Activated naive CD4-positive, alpha-beta T cell treated with anti-CD3 and anti-CD28 coated beads, Interleukin-2, amount 10 ng/mL, durations not matched to agents 7 days and 5 days (primary cell): Measurements from ENCODE around the gene WDR90.

Experiments used
- CTCF ChIA-PET: fragments of 350-600 bp; sonication (Branson Sonifier 250); formaldehyde crosslinking; loops from one replicate; lab custom pipeline; 2021; ENCODE audit warnings: antibody characterized with exemption; lab: Charles Lee
- DNase-seq: peaks from one replicate; pipeline ENCODE4 v3.0.0-alpha.2; 2020
- H3K27ac Mint-ChIP-seq: one replicate; pipeline ENCODE4 v1.8.0; 2021; ENCODE audit warnings: mild to moderate bottlenecking, moderate library complexity, mixed read lengths
- H3K27me3 Mint-ChIP-seq: one replicate; pipeline ENCODE4 v1.8.0; 2021; ENCODE audit warnings: mild to moderate bottlenecking, mixed read lengths
- H3K36me3 Mint-ChIP-seq: one replicate; pipeline ENCODE4 v1.8.0; 2021; ENCODE audit warnings: mixed read lengths
- H3K4me1 Mint-ChIP-seq: one replicate; pipeline ENCODE4 v1.8.0; 2021; ENCODE audit warnings: mixed read lengths
- H3K4me3 Mint-ChIP-seq: one replicate; pipeline ENCODE4 v1.8.0; 2021; ENCODE audit warnings: mild to moderate bottlenecking, moderate library complexity, mixed read lengths
- H3K9me3 Mint-ChIP-seq: one replicate; pipeline ENCODE4 v1.8.0; 2021; ENCODE audit warnings: mixed read lengths

WDR90 gene

DNA sequence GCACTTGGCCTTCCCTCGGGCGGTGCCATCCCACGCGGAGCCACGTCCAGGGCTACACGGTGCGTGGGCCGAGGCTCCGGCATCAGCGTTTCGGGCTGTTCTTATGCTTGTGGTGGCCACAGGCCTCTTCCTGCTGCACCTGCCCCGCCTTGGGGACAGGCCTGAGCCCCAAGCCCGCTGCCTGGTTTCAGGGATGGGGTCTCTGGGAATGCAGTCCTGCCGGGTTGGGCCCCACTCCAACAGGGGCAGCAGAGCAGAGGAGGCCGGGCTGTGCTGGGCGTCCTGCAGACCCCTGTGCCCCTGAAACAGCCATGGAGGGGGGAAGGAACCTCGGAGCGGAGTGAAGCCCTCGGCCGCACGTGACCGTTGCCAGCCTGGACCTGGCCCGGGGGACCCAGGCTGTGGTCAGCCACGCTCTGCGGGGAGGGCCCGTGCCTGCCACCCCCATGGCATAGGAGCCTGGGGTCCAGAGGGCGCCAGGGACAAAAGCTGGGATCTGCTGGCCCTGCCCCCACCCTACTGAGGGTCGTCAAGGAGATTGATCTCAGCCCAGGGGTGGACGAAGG lies 18.8 kb upstream of the WDR90 start:
- H3K36me3 Mint-ChIP-seq, result peaks cover 3% of the 10 kb centered on the region
- no peak overlapping the region for H3K27ac Mint-ChIP-seq
- H3K4me1 Mint-ChIP-seq, result peaks cover 8% of the 10 kb centered on the region
- no peak overlapping the region for H3K4me3 Mint-ChIP-seq
- DNase-seq, result no peak
- H3K27me3 Mint-ChIP-seq, result peaks cover 3% of the 10 kb centered on the region
- H3K9me3 Mint-ChIP-seq, result no peaks in the 10 kb centered on the region
- CTCF ChIA-PET, result no interaction called here

DNA sequence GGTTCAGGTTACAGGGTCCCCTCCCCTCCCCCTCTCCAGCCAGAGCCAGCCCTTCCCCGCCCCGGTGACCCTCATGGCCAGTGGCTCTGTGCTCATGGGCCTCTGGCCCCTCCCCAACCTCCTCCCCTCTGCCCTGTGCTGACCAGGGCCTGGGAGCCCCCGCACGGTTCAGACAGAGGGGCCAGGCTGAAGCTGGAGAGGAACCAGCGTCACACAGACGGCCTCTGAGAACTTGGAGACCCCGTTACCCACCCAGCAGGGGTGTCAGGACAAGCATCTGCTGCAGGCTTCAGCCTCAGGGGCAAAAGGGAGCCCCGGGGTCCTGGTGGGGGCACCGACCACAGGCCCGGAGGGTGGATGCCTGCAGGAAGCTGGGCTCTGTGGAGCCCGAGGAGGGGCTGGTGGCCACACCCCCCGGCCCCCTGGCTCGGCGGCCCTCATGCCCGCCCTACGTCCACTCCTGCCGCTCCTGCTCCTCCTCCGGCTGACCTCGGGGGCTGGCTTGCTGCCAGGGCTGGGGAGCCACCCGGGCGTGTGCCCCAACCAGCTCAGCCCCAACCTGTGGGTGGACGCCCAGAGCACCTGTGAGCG lies 18.3 kb upstream of the WDR90 start, which contains the start of gene WFIKKN1:
TSS of gene WFIKKN1 (plus strand) at position 171 of the 591 bp plus-strand sequence. CDS start at position 440, 269 bp downstream.
- CTCF ChIA-PET, result no interaction called here
- no peaks in the 10 kb centered on the region for H3K9me3 Mint-ChIP-seq
- H3K27ac Mint-ChIP-seq, result no peak within 1 kb of the TSS
- H3K27me3 Mint-ChIP-seq, result peaks cover 3% of the 10 kb centered on the region
- peaks cover 8% of the 10 kb centered on the region for H3K4me1 Mint-ChIP-seq
- no peak for DNase-seq
- H3K4me3 Mint-ChIP-seq, result no peak within 1 kb of the TSS
- H3K36me3 Mint-ChIP-seq, result peaks cover 3% of the 10 kb centered on the region

GRCh38 chr16:631808-632358 lies 17.3 kb upstream of the WDR90 start:
- Mint-ChIP-seq H3K27me3 (peaks cover 10% of the 10 kb centered on the region), H3K9me3 (no peaks in the 10 kb centered on the region), H3K27ac (no peak overlapping the region), H3K36me3 (peaks cover 6% of the 10 kb centered on the region), H3K4me1 (peaks cover 12% of the 10 kb centered on the region), H3K4me3 (no peak overlapping the region)
- no peak for DNase-seq
- CTCF ChIA-PET, result no interaction called here

- Mint-ChIP-seq H3K4me3 (no peak overlapping the region), H3K27me3 (peaks cover 10% of the 10 kb centered on the region), H3K4me1 (peaks cover 12% of the 10 kb centered on the region), H3K9me3 (no peaks in the 10 kb centered on the region), H3K36me3 (peaks cover 6% of the 10 kb centered on the region), H3K27ac (no peak overlapping the region)
- no peak for DNase-seq
- CTCF ChIA-PET, result no interaction called here
These were observed 16.5 kb upstream of the WDR90 start for GRCh38 chr16:632486-633335.

DNA sequence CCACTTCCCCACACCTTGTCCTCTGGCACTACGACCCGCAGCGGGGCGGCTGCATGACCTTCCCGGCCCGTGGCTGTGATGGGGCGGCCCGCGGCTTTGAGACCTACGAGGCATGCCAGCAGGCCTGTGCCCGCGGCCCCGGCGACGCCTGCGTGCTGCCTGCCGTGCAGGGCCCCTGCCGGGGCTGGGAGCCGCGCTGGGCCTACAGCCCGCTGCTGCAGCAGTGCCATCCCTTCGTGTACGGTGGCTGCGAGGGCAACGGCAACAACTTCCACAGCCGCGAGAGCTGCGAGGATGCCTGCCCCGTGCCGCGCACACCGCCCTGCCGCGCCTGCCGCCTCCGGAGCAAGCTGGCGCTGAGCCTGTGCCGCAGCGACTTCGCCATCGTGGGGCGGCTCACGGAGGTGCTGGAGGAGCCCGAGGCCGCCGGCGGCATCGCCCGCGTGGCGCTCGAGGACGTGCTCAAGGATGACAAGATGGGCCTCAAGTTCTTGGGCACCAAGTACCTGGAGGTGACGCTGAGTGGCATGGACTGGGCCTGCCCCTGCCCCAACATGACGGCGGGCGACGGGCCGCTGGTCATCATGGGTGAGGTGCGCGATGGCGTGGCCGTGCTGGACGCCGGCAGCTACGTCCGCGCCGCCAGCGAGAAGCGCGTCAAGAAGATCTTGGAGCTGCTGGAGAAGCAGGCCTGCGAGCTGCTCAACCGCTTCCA lies 15.7 kb upstream of the WDR90 start:
- no peak for DNase-seq
- peaks cover 12% of the 10 kb centered on the region for H3K4me1 Mint-ChIP-seq
- peaks cover 10% of the 10 kb centered on the region for H3K27me3 Mint-ChIP-seq
- H3K9me3 Mint-ChIP-seq, result no peaks in the 10 kb centered on the region
- peaks cover 6% of the 10 kb centered on the region for H3K36me3 Mint-ChIP-seq
- H3K4me3 Mint-ChIP-seq, result no peak overlapping the region
- H3K27ac Mint-ChIP-seq, result no peak overlapping the region
- CTCF ChIA-PET, result no interaction called here

- Mint-ChIP-seq H3K27ac (no peak overlapping the region), H3K27me3 (peaks cover 10% of the 10 kb centered on the region), H3K36me3 (peaks cover 3% of the 10 kb centered on the region), H3K4me3 (peak overlapping the region; percentile 56), H3K9me3 (no peaks in the 10 kb centered on the region), H3K4me1 (peaks cover 12% of the 10 kb centered on the region)
- CTCF ChIA-PET, result no interaction called here
- no peak for DNase-seq
These were observed 15.0 kb upstream of the WDR90 start for GRCh38 chr16:634051-634670.

- Mint-ChIP-seq H3K27me3 (peaks cover 10% of the 10 kb centered on the region), H3K4me3 (peak overlapping the region; percentile 71), H3K27ac (no peak overlapping the region), H3K9me3 (no peaks in the 10 kb centered on the region), H3K36me3 (peaks cover 3% of the 10 kb centered on the region), H3K4me1 (peaks cover 12% of the 10 kb centered on the region)
- CTCF ChIA-PET, result no interaction called here
- no peak for DNase-seq
These were observed 14.2 kb upstream of the WDR90 start for GRCh38 chr16:634996-635395.

GRCh38 chr16:635573-636205 lies 13.5 kb upstream of the WDR90 start:
- CTCF ChIA-PET, result interaction anchor here (0.6 to 1.1 kb wide), 2 partner anchors 12 to 13 kb away, joined by 3 read pairs; no protein-coding TSS in a partner anchor
- peak; percentile 43 for DNase-seq
- Mint-ChIP-seq H3K27me3 (peaks cover 10% of the 10 kb centered on the region), H3K4me3 (peak overlapping the region; percentile 94), H3K27ac (peak overlapping the region; percentile 42), H3K9me3 (no peaks in the 10 kb centered on the region), H3K4me1 (peaks cover 12% of the 10 kb centered on the region), H3K36me3 (peaks cover 3% of the 10 kb centered on the region)

DNA sequence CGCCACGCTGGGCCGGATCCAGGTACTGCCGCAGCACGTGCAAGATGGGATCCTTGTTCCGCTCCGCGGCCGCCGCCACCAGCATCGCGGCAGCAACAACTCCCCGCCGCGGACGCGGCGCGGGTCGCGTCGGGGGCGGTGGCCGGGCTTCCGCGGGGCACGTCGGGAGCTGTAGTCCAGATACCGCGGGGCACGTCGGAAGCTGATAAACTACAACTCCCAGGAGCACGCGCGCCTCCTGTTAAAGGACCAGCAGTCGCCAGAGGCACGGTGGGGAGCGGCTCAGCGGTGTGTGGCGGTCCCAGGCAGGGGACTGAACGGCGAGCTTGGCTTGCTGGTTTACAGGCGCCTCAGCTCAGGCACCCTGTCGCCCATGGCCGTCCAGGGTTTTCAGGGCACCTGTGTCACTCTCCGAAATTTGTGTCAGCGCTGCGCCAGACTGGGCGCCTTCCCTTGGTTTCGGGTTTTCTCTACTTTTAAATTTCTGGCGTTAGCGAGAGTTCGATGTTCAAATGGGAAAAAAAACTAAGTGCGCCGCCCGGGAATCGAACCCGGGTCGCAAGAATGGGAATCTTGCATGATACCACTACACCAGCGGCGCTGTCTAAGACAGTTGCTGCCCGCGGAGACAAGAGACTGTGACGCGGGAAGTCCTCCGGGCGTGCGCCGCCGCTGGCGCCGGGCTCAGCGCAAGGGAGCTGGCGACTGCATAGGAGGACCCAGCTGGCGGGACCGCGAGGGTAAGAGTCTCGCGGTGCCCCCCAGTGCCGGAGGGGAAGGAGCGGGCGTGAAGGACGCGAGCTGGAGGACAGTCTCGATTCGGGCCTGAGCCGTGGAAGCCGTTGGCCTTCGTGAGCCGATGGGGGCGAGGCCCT lies 12.7 kb upstream of the WDR90 start, which contains the start of gene METTL26:
TSS of gene METTL26 (minus strand) at position 100 of the 875 bp plus-strand sequence. CDS start at position 85, 15 bp downstream.
- peaks cover 10% of the 10 kb centered on the region for H3K27me3 Mint-ChIP-seq
- peaks cover 3% of the 10 kb centered on the region for H3K36me3 Mint-ChIP-seq
- H3K4me1 Mint-ChIP-seq, result peaks cover 12% of the 10 kb centered on the region
- no peaks in the 10 kb centered on the region for H3K9me3 Mint-ChIP-seq
- H3K4me3 Mint-ChIP-seq, result peak within 1 kb of the TSS; percentile 94
- peak; percentile 96 for DNase-seq
- peak within 1 kb of the TSS; percentile 99 for H3K27ac Mint-ChIP-seq
- CTCF ChIA-PET, result interaction anchor here (0.6 to 1.1 kb wide), 3 partner anchors 11 to 110 kb away, joined by 3 read pairs; no protein-coding TSS in a partner anchor

GRCh38 chr16:637081-638018 lies 11.8 kb upstream of the WDR90 start:
- H3K4me3 Mint-ChIP-seq, result peak overlapping the region; percentile 94
- peaks cover 12% of the 10 kb centered on the region for H3K4me1 Mint-ChIP-seq
- H3K27me3 Mint-ChIP-seq, result peaks cover 7% of the 10 kb centered on the region
- H3K9me3 Mint-ChIP-seq, result no peaks in the 10 kb centered on the region
- CTCF ChIA-PET, result interaction anchor here (1.1 kb wide), 2 partner anchors 11 to 111 kb away, joined by 3 read pairs; no protein-coding TSS in a partner anchor
- peak; percentile 92 for DNase-seq
- H3K27ac Mint-ChIP-seq, result peak overlapping the region; percentile 99
- peaks cover 3% of the 10 kb centered on the region for H3K36me3 Mint-ChIP-seq

GRCh38 chr16:638034-638543 lies 11.1 kb upstream of the WDR90 start:
- Mint-ChIP-seq H3K4me3 (peak overlapping the region; percentile 31), H3K27me3 (peaks cover 7% of the 10 kb centered on the region), H3K9me3 (no peaks in the 10 kb centered on the region), H3K4me1 (peaks cover 16% of the 10 kb centered on the region), H3K36me3 (peaks cover 3% of the 10 kb centered on the region), H3K27ac (no peak overlapping the region)
- DNase-seq, result no peak
- CTCF ChIA-PET, result no interaction called here
